ENCODE measurements around the gene CCNQ.
A peak's percentile ranks its signal among the peaks of the same experiment; 100 is the strongest.

Gene CCNQ

DNA sequence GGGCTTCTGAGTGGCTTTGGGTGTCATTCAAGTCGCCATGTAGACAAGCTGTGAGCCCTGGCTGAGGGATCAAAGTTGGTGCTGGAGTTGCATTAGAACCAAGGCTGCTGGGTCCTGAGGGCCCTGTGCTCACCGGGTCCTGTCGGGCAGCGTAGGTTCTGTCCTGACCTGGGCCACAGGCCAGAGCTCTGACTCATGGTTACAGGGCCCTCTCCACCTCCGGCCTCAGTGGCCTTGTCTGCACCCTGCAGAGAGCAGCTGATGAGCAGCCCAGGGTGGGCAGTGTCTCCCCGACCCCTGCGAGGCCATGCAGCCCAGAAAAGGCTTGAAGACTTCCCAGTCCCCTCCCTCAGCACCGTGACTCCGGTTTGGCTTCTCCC, 59.0 kb downstream of the CCNQ start:
- H3K27ac ChIP-seq, result no peak overlapping the region
- TF ChIP-seq CTCF (IDR thresholded peaks at IDR 0.05), result no peak

DNA sequence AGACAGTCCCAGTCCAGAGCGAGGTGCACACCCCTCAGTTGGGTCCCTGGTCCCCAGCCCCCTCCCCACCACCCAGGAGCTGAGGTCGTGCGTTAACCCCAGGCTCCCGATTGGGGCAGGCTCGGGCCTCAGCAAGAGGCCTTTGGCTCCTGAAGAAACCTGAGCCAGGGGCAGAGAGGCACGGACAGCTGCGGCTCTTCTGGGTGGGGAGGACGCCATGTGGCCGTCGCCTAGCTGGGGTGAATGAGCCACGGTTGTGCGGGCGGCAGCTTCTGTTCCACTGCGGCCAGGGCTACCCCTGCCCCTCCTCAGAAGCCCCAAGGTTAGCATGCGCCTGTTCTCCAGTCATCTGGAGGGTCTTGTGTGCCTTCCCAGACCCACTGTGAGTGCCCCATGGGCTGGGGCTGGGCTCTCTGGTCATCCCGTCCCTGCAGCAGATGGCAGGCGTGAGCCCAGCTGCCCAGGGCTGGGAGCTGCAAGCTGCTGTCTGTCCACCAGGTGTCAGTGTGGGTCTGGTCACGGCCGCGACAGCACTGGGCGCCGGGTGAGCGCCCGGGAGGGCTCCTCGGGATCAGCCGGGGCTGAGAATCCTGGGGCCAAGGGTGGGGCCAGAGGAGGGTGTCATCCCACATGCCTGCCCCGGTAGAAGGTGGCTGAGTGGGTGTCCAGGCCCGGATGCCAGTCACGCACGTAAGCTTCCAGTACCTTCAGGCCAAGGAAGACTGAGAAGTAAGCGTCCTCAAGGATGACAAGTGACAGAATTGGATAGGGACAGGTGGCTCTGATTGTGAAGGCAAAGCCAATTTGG, 59.6 kb downstream of the CCNQ start:
- TF ChIP-seq ZFX (IDR thresholded peaks at IDR 0.05; ENCODE audit: borderline replicate concordance) (no peak), CTCF (IDR thresholded peaks at IDR 0.05) (peak; percentile 87)
- H3K27ac ChIP-seq, result no peak overlapping the region

DNA sequence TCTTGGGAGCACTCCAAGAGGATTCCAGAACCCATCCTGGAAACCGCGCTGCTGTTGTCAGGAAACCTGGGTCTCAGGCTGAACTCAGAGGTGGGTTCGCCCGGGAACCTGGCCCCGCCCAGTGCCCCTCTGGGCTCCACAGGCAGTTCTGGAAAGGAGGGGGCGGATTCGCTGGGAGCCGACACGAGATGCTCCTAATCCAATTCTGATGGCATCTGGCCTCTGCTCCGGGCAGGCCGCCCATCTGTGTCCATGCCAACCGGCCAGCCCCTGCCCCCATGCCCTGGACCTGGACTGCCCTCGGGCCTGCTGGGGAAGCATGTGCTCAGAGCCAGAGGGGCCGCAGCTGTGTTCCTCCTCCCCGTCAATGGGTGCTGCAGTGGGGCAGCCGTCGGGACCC, 60.5 kb downstream of the CCNQ start:
- no peak overlapping the region for H3K27ac ChIP-seq
- TF ChIP-seq CTCF (IDR thresholded peaks at IDR 0.05) (no peak), ZFX (IDR thresholded peaks at IDR 0.05; ENCODE audit: borderline replicate concordance) (no peak)
